Hippocampal formation (tissue), 2 donors: ENCODE measurements around the gene STAT4.
A peak's percentile ranks its signal among the peaks of the same experiment; 100 is the strongest.

Experiments
- DNase-seq, 2 donors: peaks; one replicate each; lab custom pipeline; 2025; lab: John Stamatoyannopoulos, UW

STAT4 gene

DNA sequence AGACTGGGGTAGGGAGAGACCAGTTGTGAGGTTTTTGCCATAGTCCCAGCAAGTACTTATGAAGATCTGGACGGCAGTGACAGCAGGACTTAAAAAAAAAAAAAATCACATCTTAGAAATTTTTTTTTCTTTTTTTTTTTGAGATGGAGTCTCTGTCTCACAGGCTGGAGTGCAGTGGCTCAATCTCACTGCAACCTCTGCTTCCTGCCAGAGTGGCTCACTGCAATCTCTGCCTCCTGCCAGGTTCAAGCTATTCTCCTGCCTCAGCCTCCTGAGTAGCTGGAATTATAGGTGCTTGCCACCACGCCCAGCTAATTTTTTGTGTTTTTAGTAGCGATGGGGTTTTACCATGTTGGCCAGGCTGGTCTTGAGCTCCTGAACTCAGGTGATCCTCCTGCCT is 22.4 kb upstream of the STAT4 start:
- DNase-seq = no peak

GRCh38 chr2:191171708-191172355 is 21.0 kb upstream of the STAT4 start:
- DNase-seq = no peak

DNA sequence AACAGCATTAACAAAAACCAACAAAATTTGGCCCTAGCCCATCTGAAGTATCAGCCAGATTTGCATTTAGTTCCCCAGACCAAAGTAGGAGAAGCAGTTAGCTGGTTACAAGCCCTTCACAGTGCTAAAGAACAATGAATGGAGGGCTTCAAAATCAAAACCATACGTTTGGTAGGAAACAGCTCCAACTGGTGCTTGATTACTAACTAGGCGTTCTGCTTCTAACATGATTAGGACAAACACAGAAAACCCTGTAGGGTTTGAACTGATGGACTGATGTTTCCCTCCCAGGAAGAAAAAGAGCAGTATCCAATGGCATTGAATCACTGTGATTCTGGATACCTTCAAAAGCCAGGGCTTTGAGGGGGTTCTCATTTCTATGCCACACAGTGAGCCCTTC is 20.5 kb upstream of the STAT4 start:
- no peak for DNase-seq

DNA sequence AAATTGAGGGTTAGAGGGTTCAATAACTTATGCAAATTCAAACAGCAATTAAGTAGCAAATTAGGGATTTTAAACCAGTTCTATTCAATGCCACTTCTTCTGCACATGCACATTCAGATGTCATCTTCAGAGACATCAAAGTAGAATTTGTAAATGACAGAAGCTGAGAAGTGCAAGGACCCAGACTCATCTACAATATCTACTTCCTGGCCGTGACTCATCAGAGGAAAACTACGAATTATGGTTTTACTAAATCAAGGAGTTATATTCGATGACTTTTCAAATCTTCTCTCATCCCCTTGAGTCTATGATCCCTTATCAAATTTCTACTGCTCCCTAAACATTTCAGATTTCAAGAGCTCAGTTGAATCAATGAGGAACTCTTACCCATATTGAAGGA is 20.0 kb upstream of the STAT4 start:
- no peak for DNase-seq

DNA sequence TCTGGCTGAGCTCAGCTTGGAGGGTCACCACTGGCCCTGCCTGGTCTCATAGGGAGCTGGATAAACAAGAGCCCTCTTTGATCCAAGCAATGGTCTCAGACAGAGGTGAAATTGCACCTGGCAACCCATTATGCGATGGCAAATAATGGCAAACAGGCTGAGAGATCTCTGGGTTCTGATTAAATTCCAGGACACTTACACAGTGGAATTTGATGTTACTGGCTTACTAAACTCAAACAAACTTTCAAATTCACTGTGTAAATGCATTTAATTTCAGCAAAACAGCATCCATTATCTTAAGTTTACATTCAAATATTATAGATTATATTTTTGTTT is 19.5 kb upstream of the STAT4 start:
- DNase-seq = no peak

DNA sequence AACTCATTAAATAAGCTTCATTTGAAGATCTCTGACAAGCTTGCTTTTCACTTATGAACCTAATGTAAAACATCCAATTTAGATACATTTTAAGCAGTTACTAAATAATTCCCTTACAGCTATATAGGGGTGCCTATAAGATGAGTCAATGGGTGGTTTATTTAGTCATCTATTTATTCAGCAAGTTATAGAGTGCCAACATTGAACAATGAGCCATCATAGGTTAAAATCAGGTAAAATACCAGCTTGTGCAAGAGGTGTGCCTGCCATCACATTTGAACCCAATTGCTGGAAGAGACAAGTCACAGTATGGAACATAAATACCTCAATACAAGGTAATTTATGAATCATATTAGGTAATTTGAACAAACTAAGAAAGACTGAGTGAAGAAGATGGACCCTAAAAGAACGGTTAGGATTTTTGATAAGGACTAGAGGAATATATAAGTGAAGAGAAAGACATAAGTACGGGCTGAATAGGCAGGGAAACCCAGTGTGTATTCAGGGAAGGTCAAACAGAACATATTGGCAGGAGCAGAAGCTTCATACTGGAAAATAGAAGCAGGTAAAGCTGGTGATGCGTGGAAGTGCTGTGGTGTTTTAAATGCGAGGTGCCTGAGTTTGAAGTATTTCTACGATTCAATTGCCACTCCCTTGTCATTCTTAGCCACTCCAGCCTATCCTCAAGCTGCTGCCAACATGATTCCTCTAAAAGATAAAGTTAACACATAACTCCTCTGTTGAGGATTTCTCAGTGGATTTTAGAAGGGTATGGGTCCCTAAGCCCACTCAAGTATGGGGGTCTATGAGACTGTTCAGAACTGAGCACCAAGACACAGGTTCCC is 18.9 kb upstream of the STAT4 start:
- no peak for DNase-seq

DNA sequence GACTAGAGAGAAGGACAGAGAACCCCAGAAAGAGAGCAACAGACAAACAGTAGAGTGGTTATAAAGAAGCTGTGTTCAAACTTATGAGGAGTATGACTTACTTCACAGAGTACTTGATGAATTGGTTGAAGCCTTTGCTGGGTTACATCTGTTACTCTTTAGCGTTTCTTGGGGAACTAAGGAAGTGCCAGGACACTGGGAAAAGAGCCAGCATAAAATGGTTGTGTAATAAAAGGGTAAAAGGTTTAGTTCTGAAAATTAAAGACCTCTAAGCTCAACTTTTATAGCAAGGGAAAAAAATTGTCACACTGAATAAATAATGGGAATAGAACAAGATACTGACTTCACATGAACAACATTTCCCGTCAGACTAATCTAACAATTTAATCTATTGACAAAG is 17.0 kb upstream of the STAT4 start:
- no peak for DNase-seq

DNA sequence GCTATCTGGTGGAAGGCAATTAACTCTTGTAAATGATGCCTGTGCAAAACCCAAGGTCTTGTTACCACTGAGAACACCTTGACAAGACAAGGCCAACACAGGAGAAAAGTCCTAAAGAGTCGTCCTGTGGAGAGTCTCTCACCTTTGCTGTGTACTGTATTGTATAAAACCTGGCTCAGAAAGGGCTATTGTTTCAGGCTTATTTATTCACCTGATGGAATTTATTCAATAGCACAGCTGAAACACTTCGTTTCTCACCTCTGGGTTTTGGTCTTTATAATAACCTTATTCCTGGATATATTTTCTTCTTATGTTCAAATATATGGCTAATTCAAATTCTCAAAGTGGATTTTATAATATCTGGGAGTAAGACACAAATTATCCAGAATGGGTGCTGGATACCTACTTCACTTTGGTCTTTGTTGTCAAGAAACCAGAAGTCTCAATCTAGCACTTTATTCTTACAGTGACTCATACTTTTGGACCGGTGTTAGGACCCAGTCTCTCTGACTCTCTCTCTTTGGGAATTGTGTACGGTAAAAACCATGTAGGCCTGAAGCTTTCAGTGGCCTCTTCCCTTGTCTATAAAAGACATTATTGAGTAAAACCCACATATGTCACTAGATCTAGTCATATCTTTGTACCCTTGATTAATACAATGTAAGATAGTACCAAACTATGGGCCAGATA is 16.1 kb upstream of the STAT4 start:
- no peak for DNase-seq

GRCh38 chr2:191166111-191166755 is 15.4 kb upstream of the STAT4 start:
- peak in 1 of 2 donors; percentile 42 for DNase-seq

DNA sequence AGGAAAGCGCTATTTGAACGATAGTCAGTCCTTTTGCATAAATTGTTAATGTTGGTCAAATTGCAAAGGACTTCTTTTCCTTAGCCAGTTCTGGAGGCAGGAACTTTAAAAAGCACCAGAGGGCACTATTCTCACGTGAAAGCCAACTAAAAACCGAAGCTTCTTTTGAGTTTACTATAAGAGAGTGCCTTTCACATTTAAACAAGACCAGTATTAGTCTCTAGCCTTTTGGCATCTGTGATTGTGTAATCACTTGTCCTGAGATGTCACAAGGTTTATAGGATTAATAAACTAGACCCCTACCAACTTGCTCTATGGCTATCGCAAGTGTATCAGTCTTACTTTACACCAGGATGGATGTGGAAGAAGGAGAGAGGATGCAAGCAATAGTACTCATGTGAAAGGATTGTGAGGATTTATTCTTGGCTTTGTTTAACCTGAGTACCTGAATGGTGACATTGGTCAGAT is 14.4 kb upstream of the STAT4 start:
- DNase-seq = peak in 1 of 2 donors; percentile 78

- DNase-seq = no peak
Observed at GRCh38 chr2:191158747-191159146, 8.0 kb upstream of the STAT4 start.

- no peak for DNase-seq
Observed at GRCh38 chr2:191158193-191158592, 7.4 kb upstream of the STAT4 start.

GRCh38 chr2:191155608-191156071 is 4.8 kb upstream of the STAT4 start:
- DNase-seq = no peak

DNA sequence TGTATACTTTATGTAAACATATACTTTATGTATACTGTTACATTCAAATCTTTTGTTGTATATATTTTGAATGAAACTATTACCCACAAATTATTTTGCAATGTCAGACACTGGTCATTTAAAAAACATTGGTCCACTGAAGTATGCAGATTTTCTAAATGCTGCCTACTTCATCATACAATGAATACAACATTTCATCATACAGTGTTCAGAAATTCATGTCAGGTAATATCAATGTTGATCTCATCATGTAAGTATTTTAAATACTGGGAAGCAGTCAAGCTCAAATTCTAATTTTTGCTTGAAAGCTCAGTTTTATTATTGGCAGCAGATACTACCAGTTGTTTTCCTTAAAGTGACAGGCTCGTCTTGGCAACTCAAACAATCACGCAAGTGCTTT is 2.9 kb upstream of the STAT4 start:
- no peak for DNase-seq

DNA sequence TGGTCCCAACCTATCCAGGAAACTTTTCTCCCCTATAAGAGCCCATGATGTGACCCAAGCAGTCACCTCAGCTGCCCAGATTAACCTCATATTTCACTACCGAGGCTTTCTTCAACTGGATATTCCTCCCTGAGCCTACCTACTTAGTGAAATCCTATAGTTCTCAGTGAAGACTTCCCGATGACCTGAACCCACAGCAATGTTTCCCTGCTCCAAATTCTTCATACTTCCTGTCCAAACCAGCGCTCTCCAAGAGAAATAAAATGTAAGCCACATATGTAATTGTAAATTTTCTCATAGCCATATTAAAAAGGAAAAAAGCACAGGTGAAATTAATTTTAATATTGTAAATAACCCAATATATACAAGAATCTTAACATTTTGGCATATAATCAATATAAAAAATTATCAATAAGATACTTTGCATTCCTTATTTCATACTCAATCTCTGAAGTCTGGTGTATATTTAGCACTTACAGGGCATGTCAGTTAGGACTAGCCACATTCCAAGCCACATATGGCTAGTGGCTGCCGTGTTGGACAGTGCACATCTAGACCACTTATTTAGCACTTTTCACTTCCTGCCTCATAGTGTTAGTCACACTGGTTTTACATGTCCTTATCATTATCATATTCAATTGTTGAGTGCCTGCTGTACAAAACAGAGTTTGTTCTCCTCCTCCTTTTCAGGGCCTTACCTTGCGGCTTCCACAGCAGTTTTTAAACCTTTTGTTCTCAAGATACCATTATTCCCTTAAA is 1.9 kb upstream of the STAT4 start:
- DNase-seq = no peak

DNA sequence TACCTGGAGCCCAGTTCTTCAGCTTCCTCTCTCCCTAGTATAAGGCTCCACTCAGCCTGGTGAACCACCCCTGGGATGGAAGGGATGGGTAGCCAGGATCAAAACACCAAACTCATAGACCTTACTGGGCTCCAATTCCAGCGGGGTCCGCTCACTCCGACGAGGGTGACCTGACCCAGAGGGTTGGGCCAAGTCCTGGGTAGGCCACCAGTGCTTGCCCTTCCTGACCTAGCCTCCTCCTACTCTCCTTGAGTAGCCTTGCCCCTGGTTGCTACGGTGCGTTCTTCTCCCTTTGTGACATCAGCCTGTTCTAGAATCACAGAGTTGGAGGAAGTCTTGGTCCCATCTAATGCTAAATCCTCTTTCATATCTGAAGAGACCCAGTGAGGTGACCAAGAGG is 537 bp upstream of the STAT4 start:
- DNase-seq = no peak

GRCh38 chr2:191150230-191150599 is 579 bp downstream of the STAT4 start:
- DNase-seq = no peak

- DNase-seq = no peak
Observed at GRCh38 chr2:191149391-191149790, 1.4 kb downstream of the STAT4 start.

- DNase-seq = no peak
Observed at GRCh38 chr2:191148791-191149190, 2.0 kb downstream of the STAT4 start.

GRCh38 chr2:191148281-191148680 is 2.5 kb downstream of the STAT4 start:
- no peak for DNase-seq

- no peak for DNase-seq
Observed at GRCh38 chr2:191145769-191146471, 4.9 kb downstream of the STAT4 start.
